ENCODE data around the gene RPS28.
A peak's percentile ranks its signal among the peaks of the same experiment; 100 is the strongest.
"Not testable (repeated sequence)": the region's sequence is repeated elsewhere in the genome, so short reads cannot be mapped to it uniquely, and the experiment has no call there.

The RPS28 gene

GRCh38 chr19:8320564-8321066 lies 681 bp upstream of the RPS28 start:
- DNase-seq = peak; percentile 27 to 49 (median 38)

GRCh38 chr19:8321986-8322637 lies 816 bp downstream of the RPS28 start:
- no peak for DNase-seq

DNA sequence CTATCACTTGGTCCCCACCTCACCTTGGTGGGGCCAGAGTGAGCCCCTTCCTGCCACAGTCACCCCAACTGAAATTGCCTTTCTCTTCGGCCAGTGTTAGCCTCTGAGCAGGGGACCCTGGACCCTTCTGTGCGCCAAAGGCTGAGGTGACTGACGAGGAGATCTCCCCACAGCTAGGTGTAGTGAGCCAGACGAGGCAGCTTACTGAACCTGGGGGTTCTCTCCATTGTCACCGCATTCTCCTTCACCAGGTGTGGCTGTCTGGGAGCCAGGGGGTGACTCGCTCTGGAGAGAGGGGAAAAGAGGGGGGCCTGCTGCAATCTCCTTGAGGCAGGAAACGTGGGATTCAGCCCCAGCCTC lies 1.3 kb downstream of the RPS28 start:
- no peak for DNase-seq

DNA sequence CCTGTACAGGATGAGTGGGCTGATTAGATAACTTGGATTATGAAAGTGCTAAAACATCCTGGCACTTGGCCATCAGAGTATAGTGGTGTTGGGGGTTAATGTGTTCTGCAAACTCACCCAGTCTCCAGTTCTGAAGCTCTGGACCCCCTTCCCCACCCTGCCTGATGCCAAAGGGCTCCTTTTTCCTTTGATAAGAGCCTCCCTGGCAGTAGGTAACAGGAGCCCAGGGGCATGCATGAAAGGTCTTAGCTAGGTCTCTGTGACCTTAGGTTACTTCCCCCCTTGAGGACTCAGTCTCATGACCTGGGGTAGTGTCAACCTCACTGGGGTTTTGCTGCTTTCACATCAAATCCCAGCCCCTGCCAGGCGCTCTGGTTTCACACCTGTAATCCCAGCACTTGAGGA lies 2.5 kb downstream of the RPS28 start:
- DNase-seq = no peak

GRCh38 chr19:8324186-8325050 lies 3.1 kb downstream of the RPS28 start:
- peak; percentile 28 to 71 (median 56) for DNase-seq

GRCh38 chr19:8325454-8325853 lies 4.2 kb downstream of the RPS28 start:
- no peak for DNase-seq

- DNase-seq = peak; percentile 44 to 74 (median 61)
Observed at GRCh38 chr19:8329996-8330395, 8.7 kb downstream of the RPS28 start.

DNA sequence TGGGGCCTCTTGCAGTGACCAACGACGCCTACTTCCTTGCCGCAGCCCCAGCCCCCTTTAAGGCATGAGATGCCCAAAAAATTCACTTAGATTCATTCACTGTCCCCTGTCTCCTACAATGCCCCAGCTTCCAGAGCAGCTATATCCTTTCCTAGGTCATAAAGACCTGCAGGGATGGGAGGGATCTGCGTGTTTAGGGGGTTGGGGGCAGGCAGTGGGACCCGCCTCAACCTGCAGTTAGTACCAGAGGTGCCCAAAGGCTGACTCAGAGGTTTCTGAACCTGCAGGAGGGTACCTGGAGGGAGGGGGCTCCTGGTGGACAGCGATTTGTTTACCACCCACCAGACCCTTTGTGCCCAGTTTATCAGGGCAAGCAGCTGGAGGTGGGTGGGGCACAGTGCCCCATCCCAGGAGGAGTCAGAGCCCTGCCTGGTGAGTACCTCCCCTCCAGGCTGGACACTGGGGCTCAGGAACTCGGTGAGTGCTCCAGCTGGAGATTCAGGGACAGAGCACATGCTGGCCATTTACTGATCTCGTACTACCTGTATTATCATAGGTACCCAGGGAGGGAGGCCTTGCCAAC lies 10.1 kb downstream of the RPS28 start:
- no peak for DNase-seq

DNA sequence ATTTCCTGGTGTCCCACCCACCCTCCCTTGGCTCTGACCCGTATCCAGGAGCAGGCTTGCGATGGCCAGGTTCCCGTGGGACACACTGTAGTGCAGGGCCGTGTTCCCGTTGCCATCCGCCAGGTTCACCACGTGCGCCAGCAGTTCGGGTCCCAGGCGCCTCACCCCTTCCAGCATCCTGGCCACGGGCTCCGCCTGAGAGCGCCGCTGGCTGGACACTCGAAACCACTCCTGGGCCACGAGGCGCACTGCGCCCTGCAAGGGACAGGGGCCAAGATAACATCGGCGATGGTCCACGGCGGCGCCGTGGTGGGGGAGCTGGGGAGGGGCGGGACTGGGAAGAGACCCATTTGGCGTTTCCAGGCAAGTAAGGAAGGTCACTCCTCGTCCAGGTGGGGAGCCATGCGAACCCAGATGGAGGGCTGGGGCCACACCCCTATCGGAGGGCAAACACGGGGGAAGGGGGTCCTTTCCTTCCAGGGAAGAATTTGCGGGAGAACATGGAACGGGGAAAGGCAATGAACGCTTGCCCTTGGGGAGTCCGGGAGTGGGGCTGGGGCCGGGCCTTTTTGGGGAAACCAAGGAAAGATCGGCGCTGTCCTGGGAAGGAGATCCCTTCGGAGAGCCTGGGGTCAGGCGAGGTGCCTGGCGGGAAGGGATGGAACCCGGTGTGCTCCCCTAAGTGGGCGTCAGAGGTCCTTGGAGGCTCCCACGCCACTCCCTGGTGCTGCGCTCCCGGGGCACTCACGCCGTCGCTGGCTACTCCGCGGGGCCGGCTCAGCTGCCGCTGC lies 11.9 kb downstream of the RPS28 start:
- no peak for DNase-seq

- DNase-seq = no peak
Observed at GRCh38 chr19:8333767-8334457, 12.6 kb downstream of the RPS28 start.

- DNase-seq = peak; percentile 24 to 69 (median 55)
Observed at GRCh38 chr19:8334458-8335342, 13.4 kb downstream of the RPS28 start.

- peak in 1 of 4 experiments; percentile 83 for DNase-seq
Observed at GRCh38 chr19:8335343-8336071, 14.2 kb downstream of the RPS28 start.

- DNase-seq = peak in 2 of 4 experiments; percentile 19 to 50
Observed at GRCh38 chr19:8336072-8336569, 14.8 kb downstream of the RPS28 start.

DNA sequence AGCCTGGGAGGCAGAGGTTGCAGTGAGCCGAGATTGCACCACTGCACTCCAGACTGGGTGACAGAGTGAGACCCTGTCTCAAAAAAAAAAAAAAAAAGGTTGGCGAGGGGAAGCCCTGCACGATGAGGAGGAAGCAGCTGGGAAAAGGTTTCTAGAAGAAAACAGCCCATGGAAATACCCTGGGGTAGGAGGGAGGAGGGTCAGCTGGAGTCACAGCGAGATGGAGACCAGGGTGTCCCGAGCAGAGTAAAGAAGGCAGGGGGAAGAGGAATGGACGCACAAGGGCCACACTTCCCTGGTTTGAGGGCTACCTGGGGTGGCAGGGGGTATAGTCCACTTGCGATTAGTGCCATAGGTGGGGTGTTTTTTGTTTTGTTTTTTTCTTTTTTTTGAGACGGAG lies 15.4 kb downstream of the RPS28 start:
- DNase-seq = no peak

GRCh38 chr19:8337728-8338127 lies 16.4 kb downstream of the RPS28 start:
- DNase-seq = no peak

GRCh38 chr19:8338835-8339234 lies 17.5 kb downstream of the RPS28 start:
- no peak for DNase-seq

GRCh38 chr19:8340341-8341096 lies 19.2 kb downstream of the RPS28 start:
- peak in 1 of 4 experiments; percentile 22 for DNase-seq

- not testable (repeated sequence) for DNase-seq
Observed at GRCh38 chr19:8341504-8341903, 20.2 kb downstream of the RPS28 start.

DNA sequence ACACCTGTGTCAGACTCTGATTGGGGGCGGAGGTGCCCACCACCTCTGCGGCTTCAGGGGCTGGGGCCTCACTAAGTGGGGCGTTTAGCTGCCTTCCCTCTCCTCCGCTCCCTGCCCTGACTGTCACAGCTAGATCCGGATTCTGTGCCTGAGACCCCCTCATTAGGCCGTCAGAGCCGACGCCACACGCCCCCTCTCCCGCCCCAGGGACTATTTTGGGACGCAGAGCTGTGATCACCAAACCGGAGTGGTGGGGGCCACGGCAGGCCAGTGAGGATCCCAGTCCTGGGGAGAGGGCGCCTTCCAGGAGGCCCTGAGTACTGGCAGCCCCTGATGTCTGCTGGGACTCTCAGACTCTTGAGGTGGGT lies 21.0 kb downstream of the RPS28 start:
- DNase-seq = no peak

All from suppressor macrophage (primary cell).